Activated naive CD4-positive, alpha-beta T cell treated with anti-CD3 and anti-CD28 coated beads, Interleukin-2, amount 10 ng/mL, durations not matched to agents 7 days and 5 days (primary cell): Measurements from ENCODE around the gene SSX2IP.
"Not testable (repeated sequence)": the region's sequence is repeated elsewhere in the genome, so short reads cannot be mapped to it uniquely, and the experiment has no call there.

Experiments used
- CTCF ChIA-PET: fragments of 350-600 bp; sonication (Branson Sonifier 250); formaldehyde crosslinking; loops from one replicate; lab custom pipeline; 2021; ENCODE audit warnings: antibody characterized with exemption; lab: Charles Lee
- DNase-seq: peaks from one replicate; pipeline ENCODE4 v3.0.0-alpha.2; 2020
- H3K27ac Mint-ChIP-seq: one replicate; pipeline ENCODE4 v1.8.0; 2021; ENCODE audit warnings: mild to moderate bottlenecking, moderate library complexity, mixed read lengths
- H3K27me3 Mint-ChIP-seq: one replicate; pipeline ENCODE4 v1.8.0; 2021; ENCODE audit warnings: mild to moderate bottlenecking, mixed read lengths
- H3K36me3 Mint-ChIP-seq: one replicate; pipeline ENCODE4 v1.8.0; 2021; ENCODE audit warnings: mixed read lengths
- H3K4me1 Mint-ChIP-seq: one replicate; pipeline ENCODE4 v1.8.0; 2021; ENCODE audit warnings: mixed read lengths
- H3K4me3 Mint-ChIP-seq: one replicate; pipeline ENCODE4 v1.8.0; 2021; ENCODE audit warnings: mild to moderate bottlenecking, moderate library complexity, mixed read lengths
- H3K9me3 Mint-ChIP-seq: one replicate; pipeline ENCODE4 v1.8.0; 2021; ENCODE audit warnings: mixed read lengths

Gene SSX2IP

GRCh38 chr1:84677415-84678099, 12.7 kb downstream of the SSX2IP start:
- Mint-ChIP-seq H3K36me3 (peaks cover 17% of the 10 kb centered on the region), H3K27ac (no peak overlapping the region), H3K9me3 (no peaks in the 10 kb centered on the region), H3K4me3 (no peak overlapping the region), H3K27me3 (no peaks in the 10 kb centered on the region), H3K4me1 (peaks cover 12% of the 10 kb centered on the region)
- CTCF ChIA-PET = interaction anchor here (1.1 to 1.7 kb wide), 4 partner anchors 11 to 95 kb away, joined by 3 to 4 read pairs (median 4); no protein-coding TSS in a partner anchor
- DNase-seq = no peak

- Mint-ChIP-seq H3K27ac (no peak overlapping the region), H3K4me3 (no peak overlapping the region), H3K9me3 (no peaks in the 10 kb centered on the region), H3K27me3 (no peaks in the 10 kb centered on the region), H3K4me1 (peaks cover 12% of the 10 kb centered on the region), H3K36me3 (peaks cover 17% of the 10 kb centered on the region)
- DNase-seq = no peak
- CTCF ChIA-PET = interaction anchor here (1.0 to 1.1 kb wide), 2 partner anchors 12 to 78 kb away, joined by 3 to 4 read pairs; no protein-coding TSS in a partner anchor
Observed at GRCh38 chr1:84675631-84676030, 14.6 kb downstream of the SSX2IP start.

GRCh38 chr1:84675106-84675505, 15.2 kb downstream of the SSX2IP start:
- DNase-seq = no peak
- Mint-ChIP-seq H3K27ac (no peak overlapping the region), H3K4me1 (peaks cover 12% of the 10 kb centered on the region), H3K4me3 (no peak overlapping the region), H3K36me3 (peaks cover 16% of the 10 kb centered on the region), H3K27me3 (no peaks in the 10 kb centered on the region), H3K9me3 (no peaks in the 10 kb centered on the region)
- CTCF ChIA-PET = no interaction called here

- H3K4me3 Mint-ChIP-seq = no peak overlapping the region
- H3K4me1 Mint-ChIP-seq = peaks cover 12% of the 10 kb centered on the region
- DNase-seq = no peak
- H3K27ac Mint-ChIP-seq = no peak overlapping the region
- no peaks in the 10 kb centered on the region for H3K9me3 Mint-ChIP-seq
- peaks cover 14% of the 10 kb centered on the region for H3K36me3 Mint-ChIP-seq
- no peaks in the 10 kb centered on the region for H3K27me3 Mint-ChIP-seq
- CTCF ChIA-PET = interaction anchor here (1.2 kb wide), 1 partner anchor 105 kb away, joined by 3 read pairs; no protein-coding TSS in a partner anchor
Observed at GRCh38 chr1:84674705-84675104, 15.6 kb downstream of the SSX2IP start.

GRCh38 chr1:84674021-84674420, 16.2 kb downstream of the SSX2IP start:
- H3K27ac Mint-ChIP-seq = no peak overlapping the region
- no peaks in the 10 kb centered on the region for H3K9me3 Mint-ChIP-seq
- H3K27me3 Mint-ChIP-seq = no peaks in the 10 kb centered on the region
- peaks cover 12% of the 10 kb centered on the region for H3K4me1 Mint-ChIP-seq
- CTCF ChIA-PET = interaction anchor here (1.2 kb wide), 1 partner anchor 106 kb away, joined by 3 read pairs; no protein-coding TSS in a partner anchor
- no peak for DNase-seq
- peaks cover 11% of the 10 kb centered on the region for H3K36me3 Mint-ChIP-seq
- H3K4me3 Mint-ChIP-seq = no peak overlapping the region

GRCh38 chr1:84672080-84672854, 18.0 kb downstream of the SSX2IP start:
- peaks cover 9% of the 10 kb centered on the region for H3K36me3 Mint-ChIP-seq
- no peak overlapping the region for H3K27ac Mint-ChIP-seq
- no peak overlapping the region for H3K4me3 Mint-ChIP-seq
- CTCF ChIA-PET = no interaction called here
- H3K9me3 Mint-ChIP-seq = no peaks in the 10 kb centered on the region
- H3K4me1 Mint-ChIP-seq = peaks cover 12% of the 10 kb centered on the region
- no peaks in the 10 kb centered on the region for H3K27me3 Mint-ChIP-seq
- no peak for DNase-seq

GRCh38 chr1:84669831-84670230, 20.4 kb downstream of the SSX2IP start:
- Mint-ChIP-seq H3K9me3 (no peaks in the 10 kb centered on the region), H3K36me3 (peaks cover 6% of the 10 kb centered on the region), H3K4me3 (no peak overlapping the region), H3K4me1 (peaks cover 12% of the 10 kb centered on the region), H3K27ac (no peak overlapping the region), H3K27me3 (no peaks in the 10 kb centered on the region)
- CTCF ChIA-PET = interaction anchor here (0.7 to 1.9 kb wide), 4 partner anchors 19 to 102 kb away, joined by 3 to 7 read pairs (median 3); no protein-coding TSS in a partner anchor
- DNase-seq = no peak

- no peak overlapping the region for H3K4me3 Mint-ChIP-seq
- H3K27me3 Mint-ChIP-seq = no peaks in the 10 kb centered on the region
- CTCF ChIA-PET = interaction anchor here (0.6 to 1.9 kb wide), 3 partner anchors 25 to 92 kb away, joined by 3 to 7 read pairs (median 3); no protein-coding TSS in a partner anchor
- no peaks in the 10 kb centered on the region for H3K9me3 Mint-ChIP-seq
- DNase-seq = no peak
- no peak overlapping the region for H3K27ac Mint-ChIP-seq
- peaks cover 8% of the 10 kb centered on the region for H3K36me3 Mint-ChIP-seq
- H3K4me1 Mint-ChIP-seq = peaks cover 9% of the 10 kb centered on the region
Observed at GRCh38 chr1:84668185-84668584, 22.1 kb downstream of the SSX2IP start.

- CTCF ChIA-PET = interaction anchor here (0.6 kb wide), 1 partner anchor 17 kb away, joined by 3 read pairs; no protein-coding TSS in a partner anchor
- no peaks in the 10 kb centered on the region for H3K27me3 Mint-ChIP-seq
- no peaks in the 10 kb centered on the region for H3K4me1 Mint-ChIP-seq
- H3K27ac Mint-ChIP-seq = no peak overlapping the region
- DNase-seq = no peak
- H3K4me3 Mint-ChIP-seq = no peak overlapping the region
- peaks cover 14% of the 10 kb centered on the region for H3K36me3 Mint-ChIP-seq
- no peaks in the 10 kb centered on the region for H3K9me3 Mint-ChIP-seq
Observed at GRCh38 chr1:84665703-84666317, 24.5 kb downstream of the SSX2IP start.

GRCh38 chr1:84653130-84653677, 37.1 kb downstream of the SSX2IP start:
- Mint-ChIP-seq H3K4me1 (no peaks in the 10 kb centered on the region), H3K27ac (no peak overlapping the region)
- CTCF ChIA-PET = no interaction called here

GRCh38 chr1:84644472-84644871, 45.8 kb downstream of the SSX2IP start:
- Mint-ChIP-seq H3K27me3 (no peaks in the 10 kb centered on the region), H3K9me3 (no peaks in the 10 kb centered on the region), H3K4me1 (no peaks in the 10 kb centered on the region), H3K36me3 (peaks cover 10% of the 10 kb centered on the region), H3K4me3 (no peak overlapping the region), H3K27ac (no peak overlapping the region)
- DNase-seq = no peak
- CTCF ChIA-PET = no interaction called here

More at GRCh38 chr1:84653130-84653677, 37.1 kb downstream of the SSX2IP start:
- no peak for DNase-seq
- no peaks in the 10 kb centered on the region for H3K27me3 Mint-ChIP-seq
- H3K4me3 Mint-ChIP-seq = no peak overlapping the region
- H3K9me3 Mint-ChIP-seq = no peaks in the 10 kb centered on the region
- H3K36me3 Mint-ChIP-seq = peaks cover 40% of the 10 kb centered on the region

- no peaks in the 10 kb centered on the region for H3K4me1 Mint-ChIP-seq
- CTCF ChIA-PET = no interaction called here
Observed at GRCh38 chr1:84643183-84643582, 47.1 kb downstream of the SSX2IP start.

GRCh38 chr1:84642774-84643173, 47.5 kb downstream of the SSX2IP start:
- Mint-ChIP-seq H3K27me3 (no peaks in the 10 kb centered on the region), H3K4me3 (no peak overlapping the region), H3K4me1 (no peaks in the 10 kb centered on the region), H3K36me3 (peaks cover 6% of the 10 kb centered on the region), H3K27ac (no peak overlapping the region), H3K9me3 (no peaks in the 10 kb centered on the region)
- DNase-seq = no peak
- CTCF ChIA-PET = no interaction called here

More at GRCh38 chr1:84643183-84643582, 47.1 kb downstream of the SSX2IP start:
- no peaks in the 10 kb centered on the region for H3K27me3 Mint-ChIP-seq
- no peak for DNase-seq
- H3K4me3 Mint-ChIP-seq = no peak overlapping the region
- peaks cover 6% of the 10 kb centered on the region for H3K36me3 Mint-ChIP-seq
- H3K9me3 Mint-ChIP-seq = no peaks in the 10 kb centered on the region
- no peak overlapping the region for H3K27ac Mint-ChIP-seq

- H3K36me3 Mint-ChIP-seq, H3K27me3 Mint-ChIP-seq, H3K9me3 Mint-ChIP-seq, H3K27ac Mint-ChIP-seq, H3K4me3 Mint-ChIP-seq, DNase-seq, CTCF ChIA-PET, H3K4me1 Mint-ChIP-seq: not testable (repeated sequence)
Observed at GRCh38 chr1:84639731-84640130, 50.5 kb downstream of the SSX2IP start.
